Measurements from ENCODE around the gene RAMP2.
"Not testable (repeated sequence)": the region's sequence is repeated elsewhere in the genome, so short reads cannot be mapped to it uniquely, and the experiment has no call there.

RAMP2 gene

GRCh38 chr17:42760652-42761581 is at the start of gene RAMP2:
Gene RAMP2, plus strand, starts transcription at chr17:42761227. Its CDS starts 35 bp downstream, at chr17:42761262.
- DNase-seq, result no peak

DNA sequence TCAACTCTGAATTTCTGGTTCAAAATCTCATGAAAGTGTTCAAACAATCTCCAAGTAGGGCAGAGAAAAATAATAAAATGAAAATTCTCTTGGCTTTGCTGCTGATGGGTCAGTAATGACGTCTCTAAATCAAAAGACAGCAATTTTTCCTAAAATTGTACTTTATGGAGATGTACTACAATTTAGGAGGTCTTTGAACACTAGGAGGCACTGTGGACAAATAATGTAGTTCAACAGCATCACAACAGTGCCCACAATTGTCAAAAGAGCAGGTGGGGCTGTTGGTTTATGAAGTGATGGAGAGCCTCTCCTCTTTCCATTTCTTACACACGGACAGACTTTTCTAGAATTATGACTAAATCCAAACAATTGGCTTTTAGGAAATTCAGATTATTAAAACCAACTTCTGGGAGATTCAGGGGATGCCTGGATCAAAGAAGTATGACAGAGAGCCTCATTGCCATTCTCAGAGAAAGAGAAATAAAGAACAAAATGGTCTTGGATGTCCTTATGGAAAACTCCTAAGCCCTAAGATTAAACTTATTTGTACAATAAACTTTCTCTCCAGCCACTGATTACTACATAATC is 39.9 kb upstream of the RAMP2 start:
- peak; percentile 78 for DNase-seq

- no peak for DNase-seq
These were observed 37.4 kb upstream of the RAMP2 start for GRCh38 chr17:42723636-42724035.

DNA sequence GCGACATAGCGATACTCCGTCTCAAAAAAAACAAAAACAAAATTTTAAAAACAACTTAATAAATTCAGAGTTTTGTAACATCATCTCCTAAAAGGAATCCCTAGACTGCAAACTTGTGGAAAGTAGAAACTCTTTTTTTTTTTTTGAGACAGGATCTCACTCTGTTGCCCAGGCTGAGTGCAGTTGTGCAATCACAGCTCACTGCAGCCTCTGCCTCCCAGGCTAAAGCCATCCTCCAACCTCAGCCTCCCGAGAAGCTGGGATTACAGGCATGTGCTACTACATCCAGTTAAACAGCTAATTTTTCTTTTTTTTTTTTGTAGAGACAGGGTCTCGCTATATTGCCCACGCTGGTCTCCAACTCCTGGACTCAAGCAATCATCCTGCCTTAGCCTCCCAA is 35.9 kb upstream of the RAMP2 start:
- DNase-seq, result no peak

DNA sequence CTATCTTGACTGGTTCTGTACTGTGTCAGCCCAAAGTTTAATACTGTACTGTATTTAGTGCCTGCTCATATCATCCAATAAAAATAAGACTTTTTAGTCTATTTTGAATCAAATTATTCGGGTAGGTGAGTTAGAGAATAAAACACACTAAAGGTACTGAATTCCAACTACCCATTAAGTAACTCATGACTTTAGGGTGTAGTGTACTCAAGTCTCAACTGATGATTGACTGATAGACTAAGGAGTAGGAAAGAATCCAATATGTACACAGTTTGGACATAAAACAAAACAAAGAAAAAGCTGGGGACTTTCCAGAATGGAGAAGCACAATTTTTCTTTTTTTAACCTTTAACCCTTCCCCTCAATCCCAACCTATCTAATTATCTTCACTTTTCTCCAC is 20.3 kb upstream of the RAMP2 start:
- DNase-seq, result no peak

GRCh38 chr17:42742916-42743315 is 18.1 kb upstream of the RAMP2 start:
- not testable (repeated sequence) for DNase-seq

GRCh38 chr17:42743595-42744282 is 17.3 kb upstream of the RAMP2 start:
- DNase-seq, result no peak

DNA sequence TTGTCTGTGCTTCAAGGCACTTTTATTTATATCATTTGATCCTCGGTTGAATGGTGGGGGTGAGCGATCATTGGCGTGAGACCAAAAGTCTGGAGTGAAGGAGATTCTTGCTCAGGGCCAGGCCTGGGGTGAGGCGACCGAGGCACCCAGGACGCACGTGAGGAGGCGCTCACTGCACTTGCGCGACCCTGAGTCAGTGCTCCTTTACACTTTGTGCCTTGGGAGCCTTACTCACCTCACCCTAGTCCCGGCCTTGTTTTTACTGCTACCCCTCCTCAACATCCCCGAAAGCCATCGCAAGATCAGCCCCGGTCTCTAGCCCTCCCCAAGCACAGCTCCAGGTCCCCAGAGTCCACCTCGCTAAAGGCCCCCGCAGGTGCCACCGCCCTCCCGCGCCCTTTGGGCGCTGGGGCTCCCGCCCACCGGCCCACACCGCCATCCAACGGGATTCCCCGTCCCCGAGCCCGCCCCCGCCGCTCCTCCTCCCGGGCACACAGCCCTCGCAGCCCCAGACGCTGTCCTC is 16.7 kb upstream of the RAMP2 start:
- DNase-seq, result peak; percentile 65

DNA sequence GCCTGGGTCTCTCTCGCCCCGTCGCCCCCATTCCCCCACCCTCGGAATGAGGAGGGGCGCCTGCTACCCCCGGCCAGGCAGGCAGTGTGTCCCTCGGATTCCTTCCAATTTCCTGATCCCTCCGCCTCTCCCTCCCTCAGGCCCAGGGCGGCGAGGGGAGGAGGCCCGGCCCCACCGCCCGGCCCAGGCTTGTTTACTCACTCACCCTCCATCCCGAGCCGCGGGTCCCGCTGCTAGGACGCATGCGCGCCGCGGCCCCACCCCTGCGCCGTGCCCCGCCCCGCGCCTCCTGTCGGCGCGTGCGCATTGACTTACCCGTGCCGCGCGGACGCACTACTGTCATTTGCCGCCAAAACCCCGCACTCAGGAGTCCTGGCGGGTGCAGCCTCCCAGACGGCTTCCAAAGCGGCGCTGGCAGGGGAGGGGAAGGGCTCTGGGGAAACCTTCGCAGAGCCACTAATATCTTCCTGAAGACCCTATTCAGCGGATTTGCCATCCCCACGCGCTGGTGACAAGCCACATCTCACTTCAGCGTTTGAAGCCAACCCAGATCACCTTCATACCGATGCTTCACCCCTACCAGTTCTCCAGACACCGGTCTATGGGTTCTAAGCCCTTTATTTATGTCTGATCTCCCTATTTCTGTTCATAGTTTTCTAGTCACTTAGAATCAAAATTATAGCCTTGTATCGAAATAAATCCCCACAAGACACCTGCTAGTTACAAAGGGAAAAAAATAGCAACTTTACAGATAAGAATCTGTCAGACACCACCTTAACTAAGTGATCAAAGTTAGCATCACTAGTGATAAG is 16.0 kb upstream of the RAMP2 start, which contains the start of gene EZH1:
Gene EZH1, minus strand, starts transcription at position 235 of the 812 bp plus-strand sequence. CDS start 16,099 bp downstream, outside the sequence.
- peak; percentile 90 for DNase-seq

GRCh38 chr17:42748202-42748907 is 12.7 kb upstream of the RAMP2 start:
- DNase-seq, result no peak

GRCh38 chr17:42748908-42749798 is 11.9 kb upstream of the RAMP2 start:
- no peak for DNase-seq

DNA sequence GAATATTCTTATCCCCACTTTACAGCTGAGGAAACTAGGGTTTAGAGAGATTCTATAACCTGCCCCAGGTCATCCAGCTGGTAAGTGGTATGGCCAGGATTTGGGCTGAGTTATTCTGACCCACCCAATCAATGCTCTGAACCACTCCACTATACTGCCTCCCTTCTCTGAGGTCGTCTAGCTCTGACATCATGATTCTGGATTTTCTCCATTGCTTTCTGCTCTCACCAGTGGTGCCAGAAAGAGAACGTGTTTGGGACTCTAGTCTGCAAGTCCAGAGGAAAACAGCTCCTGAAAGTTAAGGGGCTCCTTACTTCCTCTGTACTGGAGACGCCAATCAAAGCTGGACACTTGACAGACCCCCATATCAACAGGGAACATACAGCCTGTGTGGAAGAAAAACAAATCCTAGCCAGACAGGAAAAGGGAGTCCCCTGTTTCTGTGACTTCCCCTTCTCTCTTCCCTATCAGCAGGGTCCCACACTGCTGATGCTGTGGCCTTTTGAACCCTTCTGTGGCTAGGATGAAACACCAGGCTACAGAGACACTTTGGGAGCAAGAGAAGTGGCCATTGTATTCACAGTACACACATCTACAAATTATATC is 10.2 kb upstream of the RAMP2 start:
- peak; percentile 48 for DNase-seq

DNA sequence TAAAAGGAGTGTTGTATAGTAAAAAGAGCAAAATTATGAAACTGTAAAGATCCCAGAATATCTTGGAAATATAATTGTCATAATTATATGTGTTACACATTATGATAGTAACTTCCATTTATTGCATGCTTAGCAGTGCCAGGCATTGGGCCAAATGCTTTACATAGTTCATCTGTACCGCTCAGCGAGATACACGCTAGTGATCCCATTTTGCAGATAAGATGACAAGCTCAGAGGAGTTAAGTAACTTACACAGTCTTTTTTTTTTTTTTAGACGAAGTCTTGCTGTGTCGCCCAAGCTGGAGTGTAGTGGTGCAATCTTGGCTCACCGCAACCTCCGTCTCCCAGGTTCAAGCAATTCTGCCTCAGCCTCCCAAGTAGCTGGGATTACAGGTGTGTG is 9.4 kb upstream of the RAMP2 start:
- no peak for DNase-seq

GRCh38 chr17:42754782-42755181 is 6.2 kb upstream of the RAMP2 start:
- peak; percentile 15 for DNase-seq

GRCh38 chr17:42759982-42760651 is 910 bp upstream of the RAMP2 start:
- DNase-seq, result peak; percentile 90

DNA sequence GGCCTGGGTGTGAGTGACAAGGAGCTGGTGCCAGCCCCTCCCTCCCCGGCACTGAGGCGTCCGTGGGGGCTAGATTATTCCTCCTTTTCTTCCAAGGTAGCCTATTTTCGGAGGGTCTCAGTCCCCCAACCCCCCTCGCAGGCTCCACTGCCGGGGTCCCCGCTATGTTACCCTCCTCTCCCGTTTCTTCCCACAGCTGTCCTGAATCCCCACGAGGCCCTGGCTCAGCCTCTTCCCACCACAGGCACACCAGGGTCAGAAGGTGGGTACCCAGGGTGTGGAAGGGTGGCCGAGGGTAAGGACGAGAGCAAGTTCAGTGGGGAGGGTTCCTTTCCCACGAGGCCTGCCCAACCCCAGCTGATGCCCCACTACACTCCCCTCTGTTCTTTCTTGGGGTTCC is 611 bp downstream of the RAMP2 start:
- DNase-seq, result no peak

DNA sequence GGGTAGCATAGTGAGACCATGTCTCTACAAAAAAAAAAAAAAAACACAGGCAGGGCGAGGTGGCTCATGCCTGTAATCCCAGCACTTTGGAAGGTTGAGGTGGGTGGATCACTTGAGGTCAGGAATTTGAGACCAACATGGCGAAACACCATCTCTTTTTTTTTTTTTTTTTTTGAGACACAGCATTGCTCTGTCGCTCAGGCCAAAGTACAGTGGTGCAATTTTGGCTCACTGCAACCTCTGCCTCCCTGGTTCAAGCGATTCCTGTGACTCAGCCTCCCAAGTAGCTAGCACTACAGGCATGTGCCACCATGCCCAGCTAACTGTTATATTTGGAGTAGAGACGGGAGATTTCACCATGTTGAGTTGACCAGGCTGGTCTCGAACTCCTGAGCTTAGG is 5.1 kb downstream of the RAMP2 start:
- no peak for DNase-seq

GRCh38 chr17:42767512-42767911 is 6.5 kb downstream of the RAMP2 start:
- no peak for DNase-seq

DNA sequence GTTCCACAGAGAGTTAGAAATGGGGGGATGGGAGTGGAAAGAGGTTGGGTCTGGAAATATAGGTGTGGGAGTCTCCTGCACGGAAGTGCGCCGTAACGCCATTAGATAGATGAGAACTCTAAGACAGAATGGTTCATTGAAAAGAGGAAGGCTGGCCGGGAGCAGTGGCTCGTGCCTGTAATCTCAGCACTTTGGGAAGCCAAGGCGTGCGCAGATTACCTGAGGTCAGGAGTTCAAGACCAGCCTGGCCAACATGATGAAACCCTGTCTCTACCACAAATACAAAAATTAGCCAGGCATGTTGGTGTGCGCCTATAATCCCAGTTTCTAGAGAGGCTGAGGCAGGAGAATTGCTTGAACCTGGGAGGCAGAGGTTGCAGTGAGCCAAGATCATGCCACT is 7.0 kb downstream of the RAMP2 start:
- not testable (repeated sequence) for DNase-seq

DNA sequence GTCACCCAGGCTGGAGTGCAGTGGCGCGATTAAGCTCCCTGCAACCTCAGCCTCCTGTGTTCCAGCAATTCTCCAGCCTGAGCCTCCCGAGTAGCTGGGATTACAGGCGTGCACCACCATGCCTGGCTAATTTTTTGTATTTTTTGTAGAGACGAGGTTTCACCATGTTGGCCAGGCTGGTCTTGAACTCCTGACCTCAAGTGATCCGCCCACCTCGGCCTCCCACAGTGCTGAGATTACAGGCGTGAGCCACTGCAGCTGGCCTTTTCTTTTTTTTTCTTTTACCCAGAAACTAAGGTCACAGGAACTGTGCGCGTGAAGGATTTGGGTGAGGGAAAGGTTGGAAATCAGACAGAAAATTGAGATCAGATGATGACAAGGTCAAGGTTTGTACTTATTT is 8.9 kb downstream of the RAMP2 start:
- DNase-seq, result not testable (repeated sequence)

Data from inflammatory macrophage treated with lipopolysaccharide for 4 hours (primary cell).